Thoracic aorta (tissue), 2 donors: ENCODE measurements around the gene JMJD1C. TPM values are rescaled to one million over a fixed set of nuclear protein-coding genes. Genes with fewer than 3 reads are reported as not detected.
"Not testable (repeated sequence)": the region's sequence is repeated elsewhere in the genome, so short reads cannot be mapped to it uniquely, and the experiment has no call there.

Source experiments
- ATAC-seq: fragments of 150-250 bp; one replicate; pipeline ENCODE4 v1.8.0; 2017; ENCODE audit warnings: low read depth; ENCODE audit not compliant: insufficient number of reproducible peaks, low FRiP score
- DNase-seq: peaks from one replicate; pipeline ENCODE4 v3.0.0-alpha.2; 2020; ENCODE audit warnings: low spot score
- H3K27ac ChIP-seq, 2 donors: fragments of 200-600 bp; sonication (generic); 1 replicate in 1 of 2; 2 replicates in 1 of 2; pipeline ENCODE4 v1.5.1; 2016; ENCODE audit warnings: mild to moderate bottlenecking in 2 of 2, moderate library complexity in 2 of 2
- H3K27me3 ChIP-seq: fragments of 200-600 bp; sonication (generic); replicated peaks from 2 replicates; pipeline ENCODE4 v1.6.0; 2016; ENCODE audit warnings: mild to moderate bottlenecking; ENCODE audit not compliant: insufficient read depth
- H3K36me3 ChIP-seq: fragments of 200-600 bp; sonication (generic); one replicate; pipeline ENCODE4 v1.5.1; 2016
- H3K4me1 ChIP-seq, 2 donors: fragments of 200-600 bp; sonication (generic); 1 replicate in 1 of 2; 2 replicates in 1 of 2; pipeline versions ENCODE4 v1.5.1 to v1.6.0; 2016; ENCODE audit warnings: low read depth in 2 of 2, mild to moderate bottlenecking in 1 of 2; ENCODE audit not compliant: control insufficient read depth in 1 of 2
- H3K4me3 ChIP-seq: fragments of 200-600 bp; sonication (generic); 2 replicates; pipeline ENCODE4 v1.5.1; 2016; ENCODE audit warnings: mild to moderate bottlenecking
- H3K9me3 ChIP-seq: fragments of 200-600 bp; sonication (generic); 2 replicates; pipeline ENCODE4 v1.5.1; 2016
- CTCF ChIP-seq: fragments of 200-600 bp; sonication (generic); IDR thresholded peaks from one replicate; pipeline ENCODE4 v1.5.1; 2019; ENCODE audit warnings: antibody characterized with exemption
- total RNA-seq, 2 donors: library from RNA; depleted of rRNA; stranded (reverse); fragments of >200 nt; gene quantifications; one replicate each; pipeline versions ENCODE4 v1.1.0 to v1.2.3, GENCODE V29; 2016

JMJD1C gene
- total RNA-seq, 2 donors from 2014 or later = 95.2 to 215 TPM

- H3K4me3 ChIP-seq = no peak overlapping the region
- no peak for TF ChIP-seq CTCF
- no peaks in the 10 kb centered on the region for H3K9me3 ChIP-seq
- H3K27me3 ChIP-seq = no peaks in the 10 kb centered on the region
- no peak for DNase-seq
- ATAC-seq = no peak
- H3K27ac ChIP-seq = no peak overlapping the region
- peaks cover 19% of the 10 kb centered on the region for H3K36me3 ChIP-seq
- H3K4me1 ChIP-seq = no peaks in the 10 kb centered on the region
Measured at GRCh38 chr10:63156236-63156635, 309.5 kb downstream of the JMJD1C start.

GRCh38 chr10:63155388-63156020 lies 310.3 kb downstream of the JMJD1C start:
- Histone ChIP-seq H3K27ac (no peak overlapping the region), H3K4me3 (no peak overlapping the region), H3K4me1 (no peaks in the 10 kb centered on the region), H3K9me3 (no peaks in the 10 kb centered on the region), H3K36me3 (peaks cover 19% of the 10 kb centered on the region), H3K27me3 (no peaks in the 10 kb centered on the region)
- ATAC-seq (no peak), DNase-seq (no peak)
- no peak for TF ChIP-seq CTCF

- H3K27me3 ChIP-seq = no peaks in the 10 kb centered on the region
- H3K9me3 ChIP-seq = no peaks in the 10 kb centered on the region
- no peaks in the 10 kb centered on the region for H3K4me1 ChIP-seq
- no peak overlapping the region for H3K27ac ChIP-seq
- no peak for TF ChIP-seq CTCF
- no peak overlapping the region for H3K4me3 ChIP-seq
- H3K36me3 ChIP-seq = peaks cover 19% of the 10 kb centered on the region
- ATAC-seq (no peak), DNase-seq (no peak)
Measured at GRCh38 chr10:63154546-63155387, 311.0 kb downstream of the JMJD1C start.

- H3K4me3 ChIP-seq, DNase-seq, H3K9me3 ChIP-seq, H3K27ac ChIP-seq, H3K4me1 ChIP-seq, ATAC-seq, H3K27me3 ChIP-seq: not testable (repeated sequence)
- H3K36me3 ChIP-seq = peaks cover 19% of the 10 kb centered on the region
Measured at GRCh38 chr10:63153868-63154545, 311.8 kb downstream of the JMJD1C start.

- no peak for TF ChIP-seq CTCF
- Histone ChIP-seq H3K36me3 (peaks cover 19% of the 10 kb centered on the region), H3K27ac (no peak overlapping the region), H3K9me3 (no peaks in the 10 kb centered on the region), H3K4me1 (peaks cover 0 to 11% of the 10 kb centered on the region in 2 donors), H3K27me3 (no peaks in the 10 kb centered on the region), H3K4me3 (no peak overlapping the region)
- no peak for ATAC-seq
- DNase-seq = no peak
Measured at GRCh38 chr10:63150745-63151144, 315.0 kb downstream of the JMJD1C start.
